ENCODE measurements around the gene TSR3.

TSR3 gene

GRCh38 chr16:1389762-1390161 is 38.1 kb upstream of the TSR3 start:
- no peak overlapping the region for H3K9ac ChIP-seq (ENCODE audit: low read length)
- no peak overlapping the region for H3K4me3 ChIP-seq (ENCODE audit: low read depth in 1 of 2, low read length in 2 of 2)
- peaks cover 41% of the 10 kb centered on the region for H3K36me3 ChIP-seq (ENCODE audit: insufficient read depth, low read length)
- no peaks in the 10 kb centered on the region for H3K4me1 ChIP-seq (ENCODE audit: insufficient read depth, low read length)
- no peaks in the 10 kb centered on the region for H3K9me3 ChIP-seq (ENCODE audit: low read length)
- no peak overlapping the region for H3K27ac ChIP-seq (ENCODE audit: low read depth, low read length)
- no peaks in the 10 kb centered on the region for H3K27me3 ChIP-seq (ENCODE audit: control insufficient read depth in 1 of 2, insufficient read depth in 2 of 2, low read length in 2 of 2)

DNA sequence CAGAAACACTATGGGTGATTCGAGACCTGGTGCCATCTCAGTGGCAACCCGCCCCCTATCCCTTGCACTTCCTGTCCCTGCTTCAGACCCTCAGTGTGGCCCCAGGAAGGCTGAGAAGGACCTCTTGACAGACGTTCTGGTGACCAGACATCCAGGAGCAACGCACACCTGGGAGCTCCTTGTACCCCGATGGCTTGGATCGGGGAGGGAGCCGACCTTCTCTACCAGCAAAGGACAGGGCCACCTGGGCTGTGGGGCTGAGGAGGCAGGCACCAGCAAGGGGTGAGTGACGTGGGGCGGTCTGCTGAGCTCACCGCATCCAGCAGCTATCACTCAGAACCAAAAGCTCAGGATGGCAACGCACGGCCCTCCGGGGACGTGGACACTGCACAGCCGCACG is 35.7 kb upstream of the TSR3 start:
- H3K36me3 ChIP-seq (ENCODE audit: insufficient read depth, low read length) = peaks cover 21% of the 10 kb centered on the region

DNA sequence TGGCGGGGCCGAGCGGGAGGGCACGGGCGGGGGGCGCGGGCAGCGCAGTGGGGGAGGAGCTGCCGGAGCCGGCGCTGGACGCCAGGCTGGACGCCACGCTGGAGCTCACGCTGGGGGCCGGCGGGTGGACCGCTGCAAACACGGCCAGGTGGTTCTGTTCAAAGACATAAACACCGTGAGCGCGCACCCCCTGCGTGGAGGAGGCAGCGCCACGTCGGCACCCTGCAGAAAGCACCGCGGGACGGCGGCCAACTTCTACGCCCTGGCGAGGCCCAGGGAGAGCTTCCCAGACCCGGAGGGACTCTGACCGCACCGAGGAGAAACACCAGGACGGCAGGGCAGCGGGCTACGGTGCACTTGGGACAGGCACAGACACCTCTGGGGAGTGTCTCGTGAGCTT is 33.6 kb upstream of the TSR3 start:
- Histone ChIP-seq H3K4me3 (ENCODE audit: low read depth in 1 of 2, low read length in 2 of 2) (no peak overlapping the region), H3K9me3 (ENCODE audit: low read length) (no peaks in the 10 kb centered on the region), H3K36me3 (ENCODE audit: insufficient read depth, low read length) (peaks cover 26% of the 10 kb centered on the region), H3K4me1 (ENCODE audit: insufficient read depth, low read length) (no peaks in the 10 kb centered on the region), H3K27ac (ENCODE audit: low read depth, low read length) (no peak overlapping the region), H3K27me3 (ENCODE audit: control insufficient read depth in 1 of 2, insufficient read depth in 2 of 2, low read length in 2 of 2) (no peaks in the 10 kb centered on the region), H3K9ac (ENCODE audit: low read length) (no peak overlapping the region)

More for the DNA sequence above, 35.7 kb upstream of the TSR3 start:
- Histone ChIP-seq H3K9me3 (ENCODE audit: low read length) (no peaks in the 10 kb centered on the region), H3K27ac (ENCODE audit: low read depth, low read length) (no peak overlapping the region), H3K4me1 (ENCODE audit: insufficient read depth, low read length) (no peaks in the 10 kb centered on the region), H3K4me3 (ENCODE audit: low read depth in 1 of 2, low read length in 2 of 2) (no peak overlapping the region), H3K9ac (ENCODE audit: low read length) (no peak overlapping the region), H3K27me3 (ENCODE audit: control insufficient read depth in 1 of 2, insufficient read depth in 2 of 2, low read length in 2 of 2) (no peaks in the 10 kb centered on the region)

DNA sequence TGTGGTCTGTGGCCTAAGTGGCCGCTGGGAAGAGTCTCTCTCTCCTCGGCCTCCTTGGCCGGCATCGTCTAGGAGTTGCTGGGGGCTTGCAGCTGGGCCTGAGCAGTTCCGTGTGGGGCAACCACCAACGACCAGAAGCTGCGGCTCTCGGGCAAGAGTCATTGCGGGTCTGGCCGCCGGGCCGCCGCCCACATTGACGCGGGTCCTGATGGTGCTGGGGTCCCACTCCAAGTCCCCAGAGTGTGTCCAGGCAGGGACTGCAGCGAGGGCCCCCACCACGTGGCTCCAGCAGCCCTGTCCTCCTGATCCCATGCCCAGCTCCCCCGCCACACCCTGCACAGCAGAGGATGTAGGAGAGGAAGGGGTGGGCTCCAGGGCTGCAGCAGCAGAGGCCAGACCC is 31.9 kb upstream of the TSR3 start:
- Histone ChIP-seq H3K9ac (ENCODE audit: low read length) (no peak overlapping the region), H3K9me3 (ENCODE audit: low read length) (no peaks in the 10 kb centered on the region), H3K4me1 (ENCODE audit: insufficient read depth, low read length) (peaks cover 4% of the 10 kb centered on the region), H3K27ac (ENCODE audit: low read depth, low read length) (no peak overlapping the region), H3K4me3 (ENCODE audit: low read depth in 1 of 2, low read length in 2 of 2) (no peak overlapping the region), H3K36me3 (ENCODE audit: insufficient read depth, low read length) (peaks cover 17% of the 10 kb centered on the region), H3K27me3 (ENCODE audit: control insufficient read depth in 1 of 2, insufficient read depth in 2 of 2, low read length in 2 of 2) (no peaks in the 10 kb centered on the region)

DNA sequence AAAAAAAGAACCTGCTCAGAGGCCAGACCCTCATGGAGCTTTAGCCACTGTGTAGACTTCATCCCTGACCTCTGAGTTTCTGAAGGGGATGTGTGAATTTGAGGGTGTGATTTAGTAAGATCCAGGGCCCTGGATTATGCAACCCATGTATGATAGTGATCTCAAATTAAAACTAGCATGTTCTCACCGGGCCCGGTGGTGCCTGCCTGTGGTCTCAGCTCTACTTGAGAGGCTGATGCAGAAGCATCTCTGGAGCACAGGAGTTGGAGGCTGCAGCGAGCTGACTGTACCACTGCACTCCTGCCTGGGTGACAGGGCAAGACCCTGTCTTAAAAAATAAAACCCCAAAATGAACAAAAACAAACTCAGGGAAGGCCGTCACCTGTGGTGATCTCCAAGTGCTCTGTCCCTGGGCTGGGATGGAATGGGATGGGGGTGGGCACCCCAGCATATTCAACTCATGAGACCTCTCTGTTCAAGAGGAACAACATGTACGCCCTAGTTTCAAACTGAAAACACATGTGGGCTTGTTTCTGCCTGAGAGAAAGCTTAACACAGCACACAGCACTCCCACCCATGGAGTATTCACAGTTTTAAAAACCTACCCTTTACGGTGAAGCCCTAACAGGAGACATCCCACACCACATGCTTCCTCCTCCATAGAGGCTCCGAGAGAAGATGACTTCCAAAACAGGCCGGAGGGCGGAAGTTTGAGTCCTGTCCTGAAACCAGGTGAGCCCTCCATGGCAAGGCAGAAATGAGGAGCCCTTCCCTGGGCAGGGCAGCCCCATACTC is 30.1 kb upstream of the TSR3 start:
- Histone ChIP-seq H3K9ac (ENCODE audit: low read length) (no peak overlapping the region), H3K27me3 (ENCODE audit: control insufficient read depth in 1 of 2, insufficient read depth in 2 of 2, low read length in 2 of 2) (no peaks in the 10 kb centered on the region), H3K4me3 (ENCODE audit: low read depth in 1 of 2, low read length in 2 of 2) (no peak overlapping the region), H3K4me1 (ENCODE audit: insufficient read depth, low read length) (peaks cover 12% of the 10 kb centered on the region), H3K9me3 (ENCODE audit: low read length) (no peaks in the 10 kb centered on the region), H3K36me3 (ENCODE audit: insufficient read depth, low read length) (peaks cover 17% of the 10 kb centered on the region), H3K27ac (ENCODE audit: low read depth, low read length) (no peak overlapping the region)

GRCh38 chr16:1380195-1380594 is 28.5 kb upstream of the TSR3 start:
- Histone ChIP-seq H3K27ac (ENCODE audit: low read depth, low read length) (no peak overlapping the region), H3K4me3 (ENCODE audit: low read depth in 1 of 2, low read length in 2 of 2) (no peak overlapping the region), H3K36me3 (ENCODE audit: insufficient read depth, low read length) (peaks cover 23% of the 10 kb centered on the region), H3K9ac (ENCODE audit: low read length) (no peak overlapping the region), H3K4me1 (ENCODE audit: insufficient read depth, low read length) (peaks cover 12% of the 10 kb centered on the region), H3K9me3 (ENCODE audit: low read length) (no peaks in the 10 kb centered on the region), H3K27me3 (ENCODE audit: control insufficient read depth in 1 of 2, insufficient read depth in 2 of 2, low read length in 2 of 2) (no peaks in the 10 kb centered on the region)

DNA sequence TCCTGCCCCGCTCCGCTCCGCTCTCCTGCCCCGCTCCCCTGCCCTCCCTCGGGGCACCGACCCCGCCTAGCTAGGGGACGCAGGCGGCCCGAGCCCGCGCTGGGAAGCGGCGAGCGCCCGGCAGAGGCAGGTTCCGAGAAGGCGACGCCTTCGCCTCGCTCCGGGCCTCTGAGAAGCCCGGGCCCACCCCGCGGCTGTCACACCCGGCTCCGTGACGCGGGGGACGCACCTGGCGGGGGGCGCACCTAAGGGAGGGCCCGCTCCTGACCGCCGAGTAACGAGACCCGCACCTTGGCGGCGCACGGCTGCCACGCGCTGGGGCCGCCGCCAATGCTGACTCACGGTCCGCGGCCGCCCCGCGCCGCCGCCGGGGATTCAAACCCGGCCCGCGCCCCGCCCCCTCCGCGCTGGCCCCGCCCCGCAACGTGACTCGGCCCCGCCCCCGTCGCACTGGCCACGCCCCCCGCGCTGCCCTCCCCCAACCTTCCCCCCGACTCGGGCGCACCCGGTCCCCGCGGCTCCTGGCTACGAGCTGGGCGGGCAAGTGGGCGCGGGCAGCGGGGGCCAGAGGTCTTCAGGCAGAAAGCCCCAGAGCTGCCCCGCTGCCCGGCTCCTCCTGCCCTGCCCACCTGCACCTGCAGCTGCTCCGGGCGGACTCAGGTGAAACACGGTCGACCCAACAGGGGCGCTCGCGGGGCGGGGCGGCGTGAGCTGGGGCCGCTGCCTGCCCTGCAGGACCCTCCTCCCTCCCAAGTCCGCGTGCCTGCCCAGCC is 27.8 kb upstream of the TSR3 start:
- Histone ChIP-seq H3K9ac (ENCODE audit: low read length) (no peak overlapping the region), H3K27ac (ENCODE audit: low read depth, low read length) (no peak overlapping the region), H3K4me1 (ENCODE audit: insufficient read depth, low read length) (peaks cover 12% of the 10 kb centered on the region), H3K36me3 (ENCODE audit: insufficient read depth, low read length) (peaks cover 30% of the 10 kb centered on the region), H3K27me3 (ENCODE audit: control insufficient read depth in 1 of 2, insufficient read depth in 2 of 2, low read length in 2 of 2) (no peaks in the 10 kb centered on the region), H3K4me3 (ENCODE audit: low read depth in 1 of 2, low read length in 2 of 2) (peak overlapping the region; percentile 18 to 61), H3K9me3 (ENCODE audit: low read length) (no peaks in the 10 kb centered on the region)

DNA sequence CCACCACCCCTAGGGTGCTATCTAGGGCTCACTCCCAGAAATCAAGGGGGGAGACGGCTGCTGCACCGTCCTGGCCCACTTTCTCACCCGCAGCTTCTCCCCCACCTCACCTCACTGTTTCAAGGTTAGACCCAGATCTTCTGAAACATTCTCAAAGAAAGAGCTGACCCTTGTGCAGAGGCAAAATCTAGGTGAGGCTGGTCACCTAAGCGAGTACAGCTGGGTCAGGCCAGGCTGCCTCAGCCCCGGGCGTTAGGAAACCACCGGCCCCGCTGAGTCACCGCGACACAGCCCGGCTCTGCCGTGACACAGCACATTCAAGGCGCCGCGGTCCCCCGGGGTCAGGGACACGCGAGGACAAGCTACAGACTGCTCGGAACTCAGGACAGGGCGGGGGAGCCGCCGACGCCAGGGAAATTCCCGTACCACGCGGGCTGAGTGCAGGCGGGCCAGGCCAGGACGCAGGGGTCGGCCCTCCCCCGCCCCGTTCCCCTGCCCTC is 27.2 kb upstream of the TSR3 start:
- H3K9me3 ChIP-seq (ENCODE audit: low read length) = no peaks in the 10 kb centered on the region
- no peak overlapping the region for H3K9ac ChIP-seq (ENCODE audit: low read length)
- no peak overlapping the region for H3K27ac ChIP-seq (ENCODE audit: low read depth, low read length)
- peaks cover 30% of the 10 kb centered on the region for H3K36me3 ChIP-seq (ENCODE audit: insufficient read depth, low read length)
- H3K4me1 ChIP-seq (ENCODE audit: insufficient read depth, low read length) = peaks cover 12% of the 10 kb centered on the region
- H3K27me3 ChIP-seq (ENCODE audit: control insufficient read depth in 1 of 2, insufficient read depth in 2 of 2, low read length in 2 of 2) = no peaks in the 10 kb centered on the region
- H3K4me3 ChIP-seq (ENCODE audit: low read depth in 1 of 2, low read length in 2 of 2) = peak overlapping the region; percentile 18 to 61

DNA sequence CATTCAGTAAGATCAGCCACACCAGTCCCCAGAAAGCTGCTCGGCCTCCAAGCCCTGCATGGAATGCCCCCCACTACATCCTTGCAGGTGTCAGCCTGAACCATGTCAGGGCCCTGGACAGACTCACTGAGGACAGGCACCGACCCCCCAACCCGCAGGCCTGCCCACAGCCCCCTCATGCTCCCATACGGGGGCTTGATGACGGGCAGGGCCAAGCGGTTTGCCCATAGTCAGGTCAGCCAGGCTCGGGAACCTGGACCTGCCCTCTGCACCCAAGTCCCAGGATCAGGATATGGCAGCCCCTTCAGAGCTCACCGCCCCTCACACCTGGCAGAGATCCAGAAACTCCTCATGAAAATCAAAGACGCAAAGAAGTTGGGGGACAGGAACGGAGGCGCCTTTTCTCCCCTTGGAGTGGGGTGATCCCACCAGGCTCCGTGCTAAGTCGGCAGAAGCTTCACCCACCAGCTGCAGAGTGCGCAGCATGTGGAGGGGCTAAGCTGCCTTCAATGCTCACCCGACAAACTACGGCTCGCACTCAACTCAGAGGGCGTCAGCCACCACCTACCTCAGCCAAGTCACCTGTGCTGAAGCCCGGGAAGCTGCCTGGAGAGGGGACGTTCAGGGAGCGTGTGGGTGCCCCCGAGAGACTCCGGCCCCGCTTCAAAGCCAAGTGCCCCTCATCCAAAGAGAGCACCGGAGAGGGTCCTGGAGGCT is 26.6 kb upstream of the TSR3 start:
- H3K9ac ChIP-seq (ENCODE audit: low read length) = no peak overlapping the region
- H3K9me3 ChIP-seq (ENCODE audit: low read length) = no peaks in the 10 kb centered on the region
- H3K27ac ChIP-seq (ENCODE audit: low read depth, low read length) = no peak overlapping the region
- peak overlapping the region in 1 of 2 donors; percentile 18 for H3K4me3 ChIP-seq (ENCODE audit: low read depth in 1 of 2, low read length in 2 of 2)
- peaks cover 12% of the 10 kb centered on the region for H3K4me1 ChIP-seq (ENCODE audit: insufficient read depth, low read length)
- H3K27me3 ChIP-seq (ENCODE audit: control insufficient read depth in 1 of 2, insufficient read depth in 2 of 2, low read length in 2 of 2) = no peaks in the 10 kb centered on the region
- peaks cover 30% of the 10 kb centered on the region for H3K36me3 ChIP-seq (ENCODE audit: insufficient read depth, low read length)

GRCh38 chr16:1377406-1378010 is 25.8 kb upstream of the TSR3 start:
- Histone ChIP-seq H3K9me3 (ENCODE audit: low read length) (no peaks in the 10 kb centered on the region), H3K4me1 (ENCODE audit: insufficient read depth, low read length) (peaks cover 12% of the 10 kb centered on the region), H3K27me3 (ENCODE audit: control insufficient read depth in 1 of 2, insufficient read depth in 2 of 2, low read length in 2 of 2) (no peaks in the 10 kb centered on the region), H3K4me3 (ENCODE audit: low read depth in 1 of 2, low read length in 2 of 2) (no peak overlapping the region), H3K9ac (ENCODE audit: low read length) (no peak overlapping the region), H3K36me3 (ENCODE audit: insufficient read depth, low read length) (peaks cover 30% of the 10 kb centered on the region), H3K27ac (ENCODE audit: low read depth, low read length) (no peak overlapping the region)
